Hippocampal formation (tissue), 2 donors: ENCODE measurements around the gene CAV1.
A peak's percentile ranks its signal among the peaks of the same experiment; 100 is the strongest.
"Not testable (repeated sequence)": the region's sequence is repeated elsewhere in the genome, so short reads cannot be mapped to it uniquely, and the experiment has no call there.

Experiments used
- DNase-seq, 2 donors: peaks; one replicate each; lab custom pipeline; 2025; lab: John Stamatoyannopoulos, UW

CAV1 gene

GRCh38 chr7:116582806-116583444 lies 58.1 kb downstream of the CAV1 start:
- DNase-seq, result no peak

- DNase-seq, result no peak
These were observed 58.8 kb downstream of the CAV1 start for GRCh38 chr7:116583653-116584052.

- no peak for DNase-seq
These were observed 59.9 kb downstream of the CAV1 start for GRCh38 chr7:116584721-116585120.

- DNase-seq, result no peak
These were observed 60.6 kb downstream of the CAV1 start for GRCh38 chr7:116585392-116585791.

GRCh38 chr7:116585967-116586366 lies 61.1 kb downstream of the CAV1 start:
- no peak for DNase-seq

GRCh38 chr7:116587200-116587599 lies 62.4 kb downstream of the CAV1 start:
- not testable (repeated sequence) for DNase-seq

GRCh38 chr7:116588225-116588624 lies 63.4 kb downstream of the CAV1 start:
- DNase-seq, result no peak

GRCh38 chr7:116588641-116589594 lies 64.1 kb downstream of the CAV1 start:
- peak in 1 of 2 donors; percentile 68 for DNase-seq

GRCh38 chr7:116591202-116592040 lies 66.6 kb downstream of the CAV1 start:
- DNase-seq, result peak in 1 of 2 donors; percentile 46

GRCh38 chr7:116592041-116592355 lies 67.2 kb downstream of the CAV1 start:
- no peak for DNase-seq

GRCh38 chr7:116592445-116592844 lies 67.6 kb downstream of the CAV1 start:
- no peak for DNase-seq

- no peak for DNase-seq
These were observed 68.7 kb downstream of the CAV1 start for GRCh38 chr7:116593359-116594075.

- no peak for DNase-seq
These were observed 70.2 kb downstream of the CAV1 start for GRCh38 chr7:116595063-116595462.

GRCh38 chr7:116597384-116597783 lies 72.5 kb downstream of the CAV1 start:
- no peak for DNase-seq

- DNase-seq, result peak in 1 of 2 donors; percentile 30
These were observed 73.4 kb downstream of the CAV1 start for GRCh38 chr7:116598278-116598677.

GRCh38 chr7:116598861-116599260 lies 74.0 kb downstream of the CAV1 start:
- DNase-seq, result peak in 1 of 2 donors; percentile 35

- no peak for DNase-seq
These were observed 76.6 kb downstream of the CAV1 start for GRCh38 chr7:116601426-116601825.

GRCh38 chr7:116607299-116607698 lies 82.5 kb downstream of the CAV1 start:
- no peak for DNase-seq

- no peak for DNase-seq
These were observed 85.4 kb downstream of the CAV1 start for GRCh38 chr7:116610210-116610609.

GRCh38 chr7:116610721-116611120 lies 85.9 kb downstream of the CAV1 start:
- DNase-seq, result no peak
